Activated naive CD4-positive, alpha-beta T cell treated with anti-CD3 and anti-CD28 coated beads for 36 hours (primary cell): ENCODE data around the gene IGBP1. TPM values are rescaled to one million over a fixed set of nuclear protein-coding genes. Genes with fewer than 3 reads are reported as not detected.
"Not testable (repeated sequence)": the region's sequence is repeated elsewhere in the genome, so short reads cannot be mapped to it uniquely, and the experiment has no call there.

ENCODE experiments used
- CTCF ChIA-PET: fragments of 350-600 bp; sonication (Branson Sonifier 250); formaldehyde crosslinking; loops from one replicate; lab custom pipeline; 2021; ENCODE audit warnings: antibody characterized with exemption; lab: Charles Lee
- DNase-seq: peaks from one replicate; pipeline ENCODE4 v3.0.0-alpha.2; 2020
- H3K27ac Mint-ChIP-seq: one replicate; pipeline ENCODE4 v1.8.0; 2021; ENCODE audit warnings: mild to moderate bottlenecking, mixed read lengths
- H3K27me3 Mint-ChIP-seq: one replicate; pipeline ENCODE4 v1.8.0; 2021; ENCODE audit warnings: low read depth, mixed read lengths
- H3K36me3 Mint-ChIP-seq: one replicate; pipeline ENCODE4 v1.8.0; 2021; ENCODE audit warnings: low read depth, mixed read lengths
- H3K4me1 Mint-ChIP-seq: one replicate; pipeline ENCODE4 v1.8.0; 2021; ENCODE audit warnings: low read depth, mixed read lengths
- H3K4me3 Mint-ChIP-seq: one replicate; pipeline ENCODE4 v1.8.0; 2021; ENCODE audit warnings: mild to moderate bottlenecking, moderate library complexity, mixed read lengths
- H3K9me3 Mint-ChIP-seq: one replicate; pipeline ENCODE4 v1.8.0; 2021; ENCODE audit warnings: mixed read lengths
- intact Hi-C: fragments of 100-400 bp; cut with micrococcal nuclease; formaldehyde crosslinking; loops from one replicate; pipeline ENCODE4 v1.15.1; 2023
- total RNA-seq, 2 experiments: library from RNA; stranded (reverse); gene quantifications; one replicate each; pipeline ENCODE4 v1.2.3, GENCODE V29; 2021

The IGBP1 gene
- total RNA-seq, 2 experiments from 2014 or later, result 48.7 to 50.8 TPM

DNA sequence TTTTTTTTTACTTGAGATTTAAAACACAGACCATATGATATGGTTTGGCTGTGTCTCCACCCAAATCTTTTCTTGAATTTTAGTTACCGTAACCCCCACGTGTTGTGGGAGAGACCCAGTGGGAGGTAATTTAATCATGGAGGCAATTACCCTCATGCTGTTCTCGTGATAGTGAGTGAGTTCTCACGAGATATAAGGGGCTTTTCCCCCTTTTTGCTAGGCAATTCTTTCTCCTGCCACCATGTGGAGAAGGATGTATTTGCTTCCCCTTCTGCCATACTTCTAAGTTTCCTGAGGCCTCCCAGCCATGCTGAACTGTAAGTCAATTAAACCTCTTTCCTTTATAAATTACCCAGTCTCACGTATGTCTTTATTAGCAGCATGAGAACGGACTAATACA lies 76.3 kb downstream of the IGBP1 start:
- CTCF ChIA-PET, result interaction anchor here (0.7 kb wide), 1 partner anchor 152 kb away, joined by 3 read pairs; no protein-coding TSS in a partner anchor
- H3K4me3 Mint-ChIP-seq, H3K36me3 Mint-ChIP-seq, H3K4me1 Mint-ChIP-seq, DNase-seq, intact Hi-C loops, H3K9me3 Mint-ChIP-seq, H3K27me3 Mint-ChIP-seq, H3K27ac Mint-ChIP-seq: not testable (repeated sequence)

Other genes starting within 250 kb of the IGBP1 start
- gene AWAT2, start 83.5 kb upstream of the IGBP1 start, total RNA-seq, result not detected
- gene OTUD6A, start 71.0 kb upstream of the IGBP1 start, total RNA-seq, result not detected
- gene DGAT2L6, start 44.0 kb downstream of the IGBP1 start, total RNA-seq, result not detected
- gene AWAT1, start 101.2 kb downstream of the IGBP1 start, total RNA-seq, result not detected
- under 1 TPM in 1 of 2 experiments, not detected in 1; 0.22 TPM for gene P2RY4, start 126.8 kb downstream of the IGBP1 start, total RNA-seq
- gene ARR3, start 134.9 kb downstream of the IGBP1 start, total RNA-seq, result not detected
- gene RAB41, start 148.7 kb downstream of the IGBP1 start, total RNA-seq, result not detected
- gene PDZD11, start 156.5 kb downstream of the IGBP1 start, total RNA-seq, result 10 to 100 TPM; 24.5 to 25.9 TPM
- gene KIF4A, start 156.7 kb downstream of the IGBP1 start, total RNA-seq, result 10 to 100 TPM; 27.1 to 29.6 TPM